Breast epithelium (tissue), 4 donors: ENCODE results near the gene FZR1. TPM values are rescaled to one million over a fixed set of nuclear protein-coding genes. Genes with fewer than 3 reads are reported as not detected.

Experiments
- DNase-seq, 2 donors: peaks; one replicate each; pipeline ENCODE4 v3.0.0-alpha.2; 2019; ENCODE audit warnings: low spot score in 2 of 2
- H3K27ac ChIP-seq, 2 donors: fragments of 200-600 bp; sonication (generic) in 1 of 2; one replicate each; pipeline ENCODE4 v1.5.1; 2016 to 2019; ENCODE audit warnings: mild to moderate bottlenecking in 1 of 2
- H3K27me3 ChIP-seq, 2 donors: fragments of 200-600 bp; sonication (generic) in 1 of 2; one replicate each; pipeline versions ENCODE4 v1.5.1 to v1.6.0; 2017 to 2019; ENCODE audit warnings: control low read depth in 1 of 2, mild to moderate bottlenecking in 1 of 2
- H3K36me3 ChIP-seq: fragments of 200-600 bp; one replicate; pipeline ENCODE4 v1.5.1; 2019
- H3K4me1 ChIP-seq, 2 donors: fragments of 200-600 bp; sonication (generic); one replicate each; pipeline ENCODE4 v1.5.1; 2016 to 2019; ENCODE audit warnings: control low read depth in 1 of 2
- H3K4me3 ChIP-seq, 3 donors: fragments of 200-600 bp; sonication (generic); 1 replicate in 2 of 3; 2 replicates in 1 of 3; pipeline ENCODE4 v1.5.1; 2016 to 2019; ENCODE audit warnings: mild to moderate bottlenecking in 3 of 3, moderate library complexity in 2 of 3
- H3K9me3 ChIP-seq, 2 donors: fragments of 200-600 bp; sonication (generic) in 1 of 2; one replicate each; pipeline ENCODE4 v1.5.1; 2016 to 2019; ENCODE audit warnings: control low read depth in 1 of 2
- CTCF ChIP-seq, 3 donors: fragments of 450-650 bp; IDR thresholded peaks; one replicate each; pipeline ENCODE4 v1.5.1; 2016 to 2017; ENCODE audit warnings: antibody characterized with exemption in 3 of 3, mild to moderate bottlenecking in 3 of 3, moderate library complexity in 3 of 3
- POLR2A ChIP-seq: fragments of 450-650 bp; IDR thresholded peaks from one replicate; pipeline ENCODE4 v1.6.1; 2016; ENCODE audit warnings: antibody characterized with exemption, mild to moderate bottlenecking, moderate library complexity
- POLR2AphosphoS5 ChIP-seq, 3 donors: sonication (generic); formaldehyde crosslinking; IDR thresholded peaks; one replicate each; pipeline ENCODE4 v1.6.1; 2017; ENCODE audit warnings: antibody characterized with exemption in 3 of 3
- intact Hi-C: fragments of 100-400 bp; cut with DNase I; formaldehyde crosslinking; loops from one replicate; pipeline ENCODE4 v1.15.1; 2023; ENCODE audit warnings: low total_unique reads
- total RNA-seq, 3 donors: library from RNA; depleted of rRNA; stranded (reverse); fragments of >200 nt; gene quantifications; one replicate each; pipeline ENCODE4 v1.1.0, GENCODE V29; 2016

The FZR1 gene
- total RNA-seq, 3 donors from 2014 or later, result 15.8 to 28.7 (median 26.5) TPM

GRCh38 chr19:3469638-3470499 is 36.2 kb upstream of the FZR1 start:
- Histone ChIP-seq H3K27ac (peak overlapping the region; percentile 32 to 55), H3K36me3 (no peaks in the 10 kb centered on the region), H3K27me3 (no peaks in the 10 kb centered on the region), H3K9me3 (no peaks in the 10 kb centered on the region), H3K4me3 (no peak overlapping the region), H3K4me1 (peaks cover 0 to 3% of the 10 kb centered on the region in 2 donors)
- TF ChIP-seq CTCF (IDR thresholded peaks at IDR 0.05) (no peak), POLR2A (no peak), POLR2AphosphoS5 (IDR thresholded peaks at IDR 0.05) (no peak)
- DNase-seq, result no peak
- intact Hi-C loops, result loop anchor here (10.0 kb wide), 1 partner anchor 145 kb away; no protein-coding TSS in a partner anchor

GRCh38 chr19:3470500-3471128 is 35.5 kb upstream of the FZR1 start:
- Histone ChIP-seq H3K9me3 (no peaks in the 10 kb centered on the region), H3K27ac (peak overlapping the region in 1 of 2 donors; percentile 32), H3K36me3 (no peaks in the 10 kb centered on the region), H3K4me3 (no peak overlapping the region), H3K27me3 (no peaks in the 10 kb centered on the region), H3K4me1 (peaks cover 0 to 3% of the 10 kb centered on the region in 2 donors)
- no peak for DNase-seq
- intact Hi-C loops, result no loop called here
- TF ChIP-seq CTCF (IDR thresholded peaks at IDR 0.05), result no peak
- no peak for TF ChIP-seq POLR2A
- TF ChIP-seq POLR2AphosphoS5 (IDR thresholded peaks at IDR 0.05), result no peak

GRCh38 chr19:3471954-3472655 is 34.0 kb upstream of the FZR1 start:
- Histone ChIP-seq H3K36me3 (no peaks in the 10 kb centered on the region), H3K9me3 (no peaks in the 10 kb centered on the region), H3K27ac (no peak overlapping the region), H3K4me3 (no peak overlapping the region), H3K27me3 (no peaks in the 10 kb centered on the region), H3K4me1 (peaks cover 0 to 3% of the 10 kb centered on the region in 2 donors)
- TF ChIP-seq CTCF (IDR thresholded peaks at IDR 0.05), result peak; percentile 79 to 85 (median 82)
- TF ChIP-seq POLR2AphosphoS5 (IDR thresholded peaks at IDR 0.05), result no peak
- TF ChIP-seq POLR2A, result no peak
- intact Hi-C loops, result no loop called here
- no peak for DNase-seq

GRCh38 chr19:3474010-3474409 is 32.1 kb upstream of the FZR1 start:
- intact Hi-C loops, result no loop called here
- H3K9me3 ChIP-seq, result no peaks in the 10 kb centered on the region
- H3K27ac ChIP-seq, result no peak overlapping the region
- no peak for DNase-seq
- H3K27me3 ChIP-seq, result no peaks in the 10 kb centered on the region
- peaks cover 0 to 3% of the 10 kb centered on the region in 2 donors for H3K4me1 ChIP-seq
- H3K4me3 ChIP-seq, result no peak overlapping the region
- no peaks in the 10 kb centered on the region for H3K36me3 ChIP-seq
- TF ChIP-seq POLR2A (no peak), POLR2AphosphoS5 (IDR thresholded peaks at IDR 0.05) (no peak), CTCF (IDR thresholded peaks at IDR 0.05) (no peak)
